ENCODE results near the gene ZNF678. TPM values are rescaled to one million over a fixed set of nuclear protein-coding genes. Genes with fewer than 3 reads are reported as not detected.

ZNF678 gene
- 1 to 10 TPM; 2.1 to 6.4 (median 4.9) TPM for polyA plus RNA-seq

- peak; percentile 89 for DNase-seq
- H3K9me3 Mint-ChIP-seq, result peaks cover 0 to 6% (median 1%) of the 10 kb centered on the region in 6 donors
- peak within 1 kb of the TSS; percentile 90 to 98 (median 96) for H3K27ac Mint-ChIP-seq
- peaks cover 0 to 6% (median 0%) of the 10 kb centered on the region in 3 donors for H3K36me3 Mint-ChIP-seq
- H3K27me3 Mint-ChIP-seq (ENCODE audit: low read depth in 3 of 3), result peaks cover 16 to 25% (median 19%) of the 10 kb centered on the region in 3 donors
- peaks cover 40 to 55% of the 10 kb centered on the region in 2 donors for H3K4me1 Mint-ChIP-seq
- peak within 1 kb of the TSS; percentile 94 to 96 (median 95) for H3K4me3 Mint-ChIP-seq
Observed at GRCh38 chr1:227563324-227564201, at the start of gene ZNF678. ZNF678 (plus strand) TSS chr1:227563556; CDS start chr1:227650992, 87,436 bp downstream.

- Mint-ChIP-seq H3K4me3 (no peak overlapping the region), H3K27ac (no peak overlapping the region), H3K4me1 (no peaks in the 10 kb centered on the region), H3K9me3 (peaks cover 5 to 13% (median 9%) of the 10 kb centered on the region in 6 donors), H3K27me3 (ENCODE audit: low read depth in 3 of 3) (peaks cover 0 to 5% (median 5%) of the 10 kb centered on the region in 3 donors), H3K36me3 (peaks cover 0 to 4% (median 0%) of the 10 kb centered on the region in 3 donors)
- DNase-seq, result no peak
Observed at GRCh38 chr1:227518876-227519275, 44.5 kb upstream of the ZNF678 start.

- H3K4me1 Mint-ChIP-seq, result no peaks in the 10 kb centered on the region
- H3K9me3 Mint-ChIP-seq, result peaks cover 11 to 39% (median 31%) of the 10 kb centered on the region in 6 donors
- peaks cover 0 to 4% (median 3%) of the 10 kb centered on the region in 3 donors for H3K36me3 Mint-ChIP-seq
- H3K4me3 Mint-ChIP-seq, result no peak overlapping the region
- no peak overlapping the region for H3K27ac Mint-ChIP-seq
- no peak for DNase-seq
- peaks cover 0 to 9% (median 5%) of the 10 kb centered on the region in 3 donors for H3K27me3 Mint-ChIP-seq (ENCODE audit: low read depth in 3 of 3)
Observed at GRCh38 chr1:227521782-227522181, 41.6 kb upstream of the ZNF678 start.

- Mint-ChIP-seq H3K36me3 (peaks cover 7 to 14% (median 8%) of the 10 kb centered on the region in 3 donors), H3K9me3 (peaks cover 42 to 84% (median 74%) of the 10 kb centered on the region in 6 donors), H3K4me3 (no peak overlapping the region), H3K4me1 (no peaks in the 10 kb centered on the region), H3K27me3 (ENCODE audit: low read depth in 3 of 3) (peaks cover 2 to 15% (median 4%) of the 10 kb centered on the region in 3 donors), H3K27ac (no peak overlapping the region)
- DNase-seq, result no peak
Observed at GRCh38 chr1:227526524-227526923, 36.8 kb upstream of the ZNF678 start.

DNA sequence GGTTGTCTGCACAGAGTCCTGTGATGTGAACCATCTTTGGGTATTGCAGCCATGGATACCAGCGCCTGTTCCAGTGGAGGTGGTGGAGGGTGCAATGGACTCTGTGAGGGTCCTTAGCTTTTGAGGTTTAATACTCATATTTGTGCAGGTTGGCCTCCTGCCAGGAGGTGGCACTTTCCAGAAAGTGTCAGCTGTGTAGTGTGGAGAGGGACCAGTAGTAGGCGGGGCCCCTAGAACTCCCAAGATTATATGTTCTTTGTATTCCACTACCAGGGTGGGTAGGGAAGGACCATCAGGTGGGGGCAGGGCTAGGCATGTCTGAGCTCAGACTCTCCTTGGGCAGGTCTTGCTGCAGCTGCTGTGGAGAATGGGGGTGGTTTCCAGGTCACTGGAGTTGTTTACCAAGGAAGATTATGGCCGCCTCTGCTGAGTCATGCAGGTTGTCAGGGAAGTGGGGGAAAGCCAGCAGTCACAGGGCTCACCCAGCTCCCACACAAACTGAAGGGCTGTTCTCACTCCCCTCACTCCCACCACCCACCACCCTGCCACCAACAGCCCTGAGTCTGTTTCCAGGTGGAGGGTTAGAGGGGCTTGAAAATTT is 31.2 kb upstream of the ZNF678 start:
- Mint-ChIP-seq H3K27ac (no peak overlapping the region), H3K36me3 (peaks cover 17 to 26% (median 26%) of the 10 kb centered on the region in 3 donors), H3K9me3 (peaks cover 42 to 74% (median 70%) of the 10 kb centered on the region in 6 donors), H3K4me3 (no peak overlapping the region), H3K27me3 (ENCODE audit: low read depth in 3 of 3) (peaks cover 2 to 11% (median 2%) of the 10 kb centered on the region in 3 donors), H3K4me1 (no peaks in the 10 kb centered on the region)
- DNase-seq, result no peak

GRCh38 chr1:227540170-227541098 is 22.9 kb upstream of the ZNF678 start:
- Mint-ChIP-seq H3K4me3 (peak overlapping the region in 4 of 5 donors; percentile 47 to 77 (median 66)), H3K4me1 (peaks cover 7 to 16% of the 10 kb centered on the region in 2 donors), H3K27ac (no peak overlapping the region), H3K36me3 (peaks cover 0 to 6% (median 1%) of the 10 kb centered on the region in 3 donors), H3K27me3 (ENCODE audit: low read depth in 3 of 3) (peaks cover 0 to 2% (median 0%) of the 10 kb centered on the region in 3 donors), H3K9me3 (peaks cover 0 to 7% (median 3%) of the 10 kb centered on the region in 6 donors)
- no peak for DNase-seq

- H3K9me3 Mint-ChIP-seq, result peaks cover 0 to 3% (median under 1%) of the 10 kb centered on the region in 6 donors
- no peak for DNase-seq
- H3K36me3 Mint-ChIP-seq, result peaks cover 0 to 6% (median 0%) of the 10 kb centered on the region in 3 donors
- H3K4me1 Mint-ChIP-seq, result peaks cover 7 to 16% of the 10 kb centered on the region in 2 donors
- H3K27me3 Mint-ChIP-seq (ENCODE audit: low read depth in 3 of 3), result peaks cover 0 to 2% (median 0%) of the 10 kb centered on the region in 3 donors
- peak overlapping the region in 2 of 6 donors; percentile 17 to 19 for H3K27ac Mint-ChIP-seq
- peak overlapping the region; percentile 47 to 77 (median 66) for H3K4me3 Mint-ChIP-seq
Observed at GRCh38 chr1:227541129-227541528, 22.2 kb upstream of the ZNF678 start.

- Mint-ChIP-seq H3K4me1 (peaks cover 7 to 16% of the 10 kb centered on the region in 2 donors), H3K9me3 (peaks cover 0 to 2% (median 0%) of the 10 kb centered on the region in 6 donors), H3K27me3 (ENCODE audit: low read depth in 3 of 3) (peaks cover 0 to 2% (median 0%) of the 10 kb centered on the region in 3 donors), H3K4me3 (peak overlapping the region; percentile 47 to 77 (median 66)), H3K36me3 (peaks cover 0 to 2% (median 0%) of the 10 kb centered on the region in 3 donors), H3K27ac (peak overlapping the region in 1 of 6 donors; percentile 17)
- no peak for DNase-seq
Observed at GRCh38 chr1:227541796-227542152, 21.6 kb upstream of the ZNF678 start.

DNA sequence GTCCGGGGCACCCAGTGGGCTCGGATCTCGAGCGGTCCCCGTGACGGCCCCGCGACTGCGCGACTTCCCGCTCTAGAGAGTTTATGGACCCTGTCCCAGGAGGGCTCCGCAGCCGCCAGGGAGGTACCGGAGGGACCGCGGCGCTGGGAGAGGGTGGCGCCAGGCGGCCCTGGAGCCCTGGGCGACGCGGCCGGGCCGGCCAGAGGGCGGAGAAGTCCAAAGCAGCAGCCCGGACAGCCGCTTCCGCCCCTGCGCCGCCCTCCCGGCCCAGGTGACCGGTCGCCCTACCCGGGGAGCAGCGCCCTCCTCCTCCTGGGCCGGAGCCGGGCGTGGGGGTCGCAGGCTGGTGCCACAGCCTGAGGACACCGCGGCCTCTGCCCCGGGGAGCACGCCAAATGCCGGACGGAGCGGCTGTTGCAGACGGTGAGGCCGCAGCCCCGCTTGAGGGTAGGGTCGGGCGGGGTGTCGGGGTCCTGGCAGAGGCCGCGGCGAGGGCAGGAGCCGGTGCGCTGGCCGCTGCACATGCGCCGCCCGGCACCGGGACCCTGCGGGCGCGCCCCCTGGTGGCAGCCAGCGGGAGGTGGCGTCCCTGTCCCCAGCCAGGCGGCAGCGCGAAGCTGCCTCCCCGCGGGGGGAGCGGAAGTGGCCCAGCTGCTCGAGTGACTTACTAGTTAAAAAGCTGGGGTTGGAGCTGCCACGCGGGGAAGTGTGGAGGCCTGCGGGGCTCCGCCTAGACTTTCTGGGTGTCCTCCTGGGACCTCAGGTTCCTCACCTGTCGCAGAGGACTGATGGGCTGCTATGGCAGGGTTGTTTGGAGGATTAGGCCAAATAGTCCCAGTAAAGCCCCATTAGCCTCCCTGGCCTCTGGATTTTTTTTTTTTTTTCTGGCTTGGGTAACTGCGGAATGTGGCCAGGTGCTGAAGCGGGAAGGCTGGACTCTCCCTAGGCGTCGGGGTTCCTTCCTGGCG is 20.9 kb upstream of the ZNF678 start:
- H3K4me3 Mint-ChIP-seq, result peak overlapping the region; percentile 64 to 75 (median 70)
- peaks cover 0 to 2% (median 0%) of the 10 kb centered on the region in 6 donors for H3K9me3 Mint-ChIP-seq
- peaks cover 7 to 16% of the 10 kb centered on the region in 2 donors for H3K4me1 Mint-ChIP-seq
- peak overlapping the region in 5 of 6 donors; percentile 29 to 73 (median 57) for H3K27ac Mint-ChIP-seq
- peak; percentile 86 to 88 (median 88) for DNase-seq
- peaks cover 0 to 2% (median 0%) of the 10 kb centered on the region in 3 donors for H3K27me3 Mint-ChIP-seq (ENCODE audit: low read depth in 3 of 3)
- no peaks in the 10 kb centered on the region for H3K36me3 Mint-ChIP-seq

DNA sequence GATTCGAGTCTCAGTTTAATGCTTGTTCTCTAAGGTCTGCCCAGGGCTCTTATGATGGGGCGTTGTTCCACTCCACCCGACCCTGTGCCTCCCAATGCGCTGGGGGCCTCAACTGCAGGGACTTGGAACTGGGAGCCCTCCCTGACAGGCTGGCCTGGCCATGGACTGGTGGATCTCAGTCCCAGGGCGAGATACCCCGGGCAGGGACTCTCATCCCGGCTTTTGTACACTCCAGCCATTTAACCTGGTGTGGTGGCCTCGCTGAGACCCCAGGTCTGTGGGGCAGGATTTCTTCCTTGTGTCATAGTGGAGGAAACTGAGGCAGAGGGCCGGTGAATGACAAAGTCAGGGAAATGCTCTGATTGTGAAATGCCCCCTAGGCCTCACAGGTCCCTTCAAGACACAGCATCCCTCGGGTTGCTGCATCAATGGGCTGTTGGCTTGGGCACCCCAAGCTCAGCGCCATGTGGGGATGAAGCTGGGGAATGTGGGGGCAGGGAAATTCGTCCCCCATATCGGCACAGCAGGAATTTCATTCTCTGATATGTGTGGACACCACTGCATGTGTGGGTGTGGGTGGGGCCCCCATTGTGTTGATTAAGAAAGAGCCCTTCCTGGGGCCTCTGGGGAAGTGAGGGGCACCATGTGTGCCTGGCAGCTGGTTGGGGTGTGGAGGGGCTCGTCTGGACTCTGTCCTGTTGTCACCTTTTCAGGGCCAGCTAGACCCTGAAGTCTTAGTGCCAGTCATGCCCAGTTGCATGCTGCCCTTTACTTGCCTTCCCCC is 19.9 kb upstream of the ZNF678 start:
- no peak for DNase-seq
- Mint-ChIP-seq H3K36me3 (no peaks in the 10 kb centered on the region), H3K27ac (peak overlapping the region in 5 of 6 donors; percentile 29 to 73 (median 57))

More for the DNA sequence above, 19.9 kb upstream of the ZNF678 start:
- Mint-ChIP-seq H3K27me3 (ENCODE audit: low read depth in 3 of 3) (peaks cover 0 to 4% (median 2%) of the 10 kb centered on the region in 3 donors), H3K4me1 (peaks cover 7 to 16% of the 10 kb centered on the region in 2 donors), H3K4me3 (peak overlapping the region; percentile 64 to 75 (median 70)), H3K9me3 (peaks cover 0 to 2% (median 0%) of the 10 kb centered on the region in 6 donors)

All from immature natural killer cell (primary cell).